ENCODE data around the gene G0S2. TPM values are rescaled to one million over a fixed set of nuclear protein-coding genes. Genes with fewer than 3 reads are reported as not detected.

G0S2 gene
- total and polyA plus RNA-seq, 8 donors, result 10.6 to 89.1 (median 36.7) TPM

DNA sequence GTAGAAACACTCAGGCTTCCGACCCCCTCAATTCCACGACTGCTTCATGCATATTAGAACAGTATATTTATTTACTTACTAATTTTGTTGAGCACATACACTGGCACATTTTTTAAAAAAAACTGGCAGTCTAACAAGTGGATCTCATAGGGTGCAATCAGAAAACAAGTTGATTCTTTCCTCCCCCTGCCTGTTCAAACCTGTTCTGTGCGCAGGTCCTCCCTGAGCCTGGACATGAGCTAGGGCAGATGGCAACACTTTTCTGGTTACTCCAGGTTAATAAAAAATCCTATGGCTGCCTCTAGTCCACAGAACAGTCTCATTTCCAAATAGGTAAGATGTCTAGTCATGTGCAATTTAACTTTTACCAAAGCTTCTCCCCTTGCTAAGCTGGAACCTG is 48.1 kb downstream of the G0S2 start:
- H3K27ac ChIP-seq, result no peak overlapping the region
- no peaks in the 10 kb centered on the region for H3K27me3 ChIP-seq
- H3K4me3 ChIP-seq, result no peak overlapping the region
- intact Hi-C loops (cut with DNase I), result no loop called here
- TF ChIP-seq, protein P1, sequence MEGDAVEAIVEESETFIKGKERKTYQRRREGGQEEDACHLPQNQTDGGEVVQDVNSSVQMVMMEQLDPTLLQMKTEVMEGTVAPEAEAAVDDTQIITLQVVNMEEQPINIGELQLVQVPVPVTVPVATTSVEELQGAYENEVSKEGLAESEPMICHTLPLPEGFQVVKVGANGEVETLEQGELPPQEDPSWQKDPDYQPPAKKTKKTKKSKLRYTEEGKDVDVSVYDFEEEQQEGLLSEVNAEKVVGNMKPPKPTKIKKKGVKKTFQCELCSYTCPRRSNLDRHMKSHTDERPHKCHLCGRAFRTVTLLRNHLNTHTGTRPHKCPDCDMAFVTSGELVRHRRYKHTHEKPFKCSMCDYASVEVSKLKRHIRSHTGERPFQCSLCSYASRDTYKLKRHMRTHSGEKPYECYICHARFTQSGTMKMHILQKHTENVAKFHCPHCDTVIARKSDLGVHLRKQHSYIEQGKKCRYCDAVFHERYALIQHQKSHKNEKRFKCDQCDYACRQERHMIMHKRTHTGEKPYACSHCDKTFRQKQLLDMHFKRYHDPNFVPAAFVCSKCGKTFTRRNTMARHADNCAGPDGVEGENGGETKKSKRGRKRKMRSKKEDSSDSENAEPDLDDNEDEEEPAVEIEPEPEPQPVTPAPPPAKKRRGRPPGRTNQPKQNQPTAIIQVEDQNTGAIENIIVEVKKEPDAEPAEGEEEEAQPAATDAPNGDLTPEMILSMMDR (IDR thresholded peaks at IDR 0.05), result no peak
- no peaks in the 10 kb centered on the region for H3K36me3 ChIP-seq
- no peaks in the 10 kb centered on the region for H3K4me1 ChIP-seq
- DNase-seq, result no peak
- ATAC-seq, result no peak
- no peaks in the 10 kb centered on the region for H3K9me3 ChIP-seq

DNA sequence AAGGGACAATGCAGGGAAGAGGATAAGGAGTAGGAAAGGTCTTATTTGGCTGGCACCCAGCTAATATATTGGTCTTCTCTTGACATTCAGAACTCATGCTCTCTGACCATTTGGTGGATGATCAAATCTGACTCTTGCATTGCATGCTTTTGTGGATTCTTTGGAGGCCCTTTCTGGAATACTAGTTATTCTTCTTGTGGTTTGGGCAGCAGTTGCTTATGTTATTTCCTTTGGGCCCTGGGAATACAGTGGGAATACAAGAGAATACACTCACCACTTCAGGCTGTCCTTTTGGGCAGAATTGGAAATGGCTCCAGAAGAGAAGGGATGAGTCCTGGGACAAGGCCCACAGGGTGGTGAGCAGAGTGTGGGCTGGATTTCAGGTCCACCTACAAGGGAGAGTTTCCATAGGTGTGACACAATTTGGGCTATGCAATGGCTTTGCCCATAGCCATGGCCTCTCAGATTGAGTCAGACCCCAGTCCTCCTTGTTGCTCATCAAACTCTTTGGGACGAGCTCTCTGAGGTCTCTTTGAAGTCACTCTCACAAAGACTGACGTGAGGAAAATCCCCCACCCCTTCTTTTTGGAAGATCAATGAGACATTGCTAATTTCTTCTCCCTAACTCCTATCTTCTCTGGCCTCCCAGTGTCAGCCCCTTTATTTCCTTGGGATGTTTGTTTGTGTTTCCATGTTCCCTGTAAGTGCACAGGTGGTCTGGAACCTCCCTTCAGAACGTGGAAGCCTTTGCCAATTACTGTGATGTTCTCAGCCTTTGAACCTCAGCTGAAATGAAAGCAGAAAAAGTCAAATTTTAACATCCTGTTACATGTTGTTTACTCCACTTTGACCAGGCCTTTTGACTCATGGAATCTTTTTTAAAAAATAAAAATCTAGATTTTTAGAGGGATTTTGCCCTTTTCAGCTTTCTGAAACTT is 48.8 kb downstream of the G0S2 start:
- Histone ChIP-seq H3K27me3 (no peaks in the 10 kb centered on the region), H3K4me3 (no peak overlapping the region), H3K36me3 (no peaks in the 10 kb centered on the region), H3K27ac (no peak overlapping the region), H3K9me3 (no peaks in the 10 kb centered on the region), H3K4me1 (no peaks in the 10 kb centered on the region)
- intact Hi-C loops (cut with DNase I), result no loop called here
- no peak for ATAC-seq
- TF ChIP-seq, protein P1 (IDR thresholded peaks at IDR 0.05), result no peak
- no peak for DNase-seq

Other genes starting within 250 kb of the G0S2 start
- gene CAMK1G, start 91.7 kb upstream of the G0S2 start, total RNA-seq, result 1 to 10 TPM in 1 of 2 donors, under 1 TPM in 1; 0.29 to 1.1 TPM
- gene CAMK1G, start 91.7 kb upstream of the G0S2 start, polyA plus RNA-seq (ENCODE audit: insufficient read length in 6 of 6), result 1 to 10 TPM; 6.5 to 9.9 (median 9.0) TPM
- 100 to 1,000 TPM in 1 of 2 donors, 10 to 100 TPM in 1; 64.1 to 126 TPM for gene LAMB3, start 23.0 kb upstream of the G0S2 start, total RNA-seq
- gene LAMB3, start 23.0 kb upstream of the G0S2 start, polyA plus RNA-seq (ENCODE audit: insufficient read length in 6 of 6), result 100 to 1,000 TPM in 1 of 6 donors, 10 to 100 TPM in 5; 54.1 to 102 (median 66.9) TPM
- gene HSD11B1, start 29.4 kb downstream of the G0S2 start, total RNA-seq, result 10 to 100 TPM in 1 of 2 donors, 1 to 10 TPM in 1; 8.1 to 30.7 TPM
- 10 to 100 TPM in 1 of 6 donors, 1 to 10 TPM in 5; 5.1 to 10.3 (median 5.9) TPM for gene HSD11B1, start 29.4 kb downstream of the G0S2 start, polyA plus RNA-seq (ENCODE audit: insufficient read length in 6 of 6)
- gene TRAF3IP3, start 80.6 kb downstream of the G0S2 start, total RNA-seq, result 10 to 100 TPM in 1 of 2 donors, 1 to 10 TPM in 1; 4.5 to 13.5 TPM
- gene TRAF3IP3, start 80.6 kb downstream of the G0S2 start, polyA plus RNA-seq (ENCODE audit: insufficient read length in 6 of 6), result 1 to 10 TPM; 2.2 to 3.4 (median 3.0) TPM
- gene C1orf74, start 109.1 kb downstream of the G0S2 start, total RNA-seq, result 1 to 10 TPM; 1.8 to 2.2 TPM
- gene C1orf74, start 109.1 kb downstream of the G0S2 start, polyA plus RNA-seq (ENCODE audit: insufficient read length in 6 of 6), result 1 to 10 TPM; 2.7 to 3.4 (median 3.2) TPM
- 10 to 100 TPM; 15.7 to 26.5 TPM for gene IRF6, start 130.7 kb downstream of the G0S2 start, total RNA-seq
- gene IRF6, start 130.7 kb downstream of the G0S2 start, polyA plus RNA-seq (ENCODE audit: insufficient read length in 6 of 6), result 10 to 100 TPM; 17.4 to 23.6 (median 19.3) TPM
- gene UTP25, start 152.6 kb downstream of the G0S2 start, total RNA-seq, result 1 to 10 TPM; 4.1 to 7.2 TPM
- gene UTP25, start 152.6 kb downstream of the G0S2 start, polyA plus RNA-seq (ENCODE audit: insufficient read length in 6 of 6), result 10 to 100 TPM in 4 of 6 donors, 1 to 10 TPM in 2; 9.8 to 11.5 (median 11.0) TPM